Stimulated activated CD4-positive, alpha-beta T cell treated with anti-CD3 and anti-CD28 coated beads, Interleukin-1b, Interleukin-23, amount 100 ng/mL, for 4 hours (primary cell): ENCODE measurements around the gene CPXM2.

ENCODE experiments used
- DNase-seq, 2 donors: peaks; one replicate each; pipeline ENCODE4 v3.0.0-alpha.2; 2020; ENCODE audit warnings: low read depth in 2 of 2

The CPXM2 gene

DNA sequence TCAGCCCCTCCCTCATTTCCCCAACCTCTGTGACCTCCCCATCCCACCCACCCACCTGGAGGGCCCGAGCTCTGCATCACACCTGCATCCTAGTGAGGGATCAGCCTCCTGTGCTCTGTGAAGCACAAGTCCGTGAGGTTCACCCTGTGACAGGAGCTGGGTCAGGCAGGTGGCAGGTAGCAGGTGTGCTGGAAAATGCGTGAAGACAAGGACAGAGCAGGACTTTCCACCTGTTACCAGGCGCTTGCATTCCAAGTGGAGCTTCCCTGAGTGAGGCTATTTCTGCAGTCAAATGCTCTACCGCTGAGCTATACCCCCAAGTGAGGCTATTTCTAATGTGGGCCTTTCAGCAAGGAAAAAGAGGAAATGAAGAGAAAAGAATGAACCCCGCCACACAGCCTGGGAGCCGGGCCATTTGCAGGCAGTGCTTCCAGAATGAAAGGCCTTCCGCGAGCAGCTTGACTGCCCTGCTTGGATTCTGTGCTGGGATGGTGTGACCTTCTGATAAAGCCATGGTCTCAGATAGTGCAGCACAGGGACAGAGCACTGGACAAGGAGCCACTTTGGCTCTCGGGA lies 13.3 kb upstream of the CPXM2 start:
- DNase-seq: no peak

DNA sequence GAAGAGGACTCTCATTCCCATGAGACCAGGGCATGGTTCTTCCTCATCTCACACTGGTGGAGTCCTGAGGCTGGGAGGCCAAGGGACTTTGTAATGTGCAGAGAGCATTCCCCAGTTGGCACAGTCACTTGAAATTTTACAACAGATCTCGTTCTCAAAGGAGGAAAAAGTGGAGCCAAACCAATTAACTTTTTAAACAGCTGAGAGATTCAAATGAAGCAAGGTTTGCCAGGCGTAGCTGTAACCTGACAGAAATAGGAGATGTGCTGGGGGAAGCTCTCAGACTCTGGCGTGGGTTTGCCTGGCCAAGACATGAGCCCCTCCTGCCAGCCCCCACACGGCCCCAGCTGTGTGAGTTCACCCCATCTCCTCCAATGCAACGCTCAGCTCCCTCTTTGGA lies 12.0 kb upstream of the CPXM2 start:
- no peak for DNase-seq

DNA sequence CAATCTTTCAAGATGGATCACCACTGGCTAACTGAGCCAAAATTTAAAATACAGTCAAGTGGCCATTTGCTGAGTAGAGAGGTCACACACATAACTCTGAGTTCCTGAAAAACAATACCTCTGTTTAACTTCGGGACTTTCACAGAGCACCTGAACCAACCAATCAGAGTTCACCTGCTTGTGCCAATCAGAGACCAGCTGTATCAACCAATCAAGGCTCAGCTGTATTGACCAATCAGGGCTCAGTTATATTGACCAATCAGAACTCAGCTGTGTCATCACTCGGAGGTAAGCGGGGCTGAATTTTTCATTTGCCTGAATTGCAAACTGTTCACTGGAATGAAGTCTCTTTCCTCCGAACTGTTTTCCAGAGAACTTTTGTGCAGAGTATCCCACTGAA lies 10.0 kb upstream of the CPXM2 start:
- no peak for DNase-seq

DNA sequence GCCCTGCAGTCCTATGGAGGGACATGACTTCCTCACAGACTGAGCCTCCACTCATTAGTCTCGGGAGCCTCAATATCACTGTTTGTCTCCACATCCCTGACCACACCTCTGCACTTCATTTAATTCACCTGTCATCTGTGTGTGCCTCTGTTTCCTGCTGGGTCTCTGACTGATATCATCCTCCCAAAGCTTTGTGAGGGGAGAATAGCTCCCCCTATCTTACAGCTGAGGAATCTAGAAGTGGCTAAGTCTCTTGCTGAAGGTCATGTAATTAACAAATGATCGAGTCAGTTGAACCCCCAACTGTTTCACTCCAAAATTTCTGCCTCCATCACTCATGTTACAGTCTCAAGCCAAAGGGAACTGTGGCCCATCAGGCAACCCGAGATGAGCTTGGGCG lies 5.5 kb upstream of the CPXM2 start:
- DNase-seq: no peak

DNA sequence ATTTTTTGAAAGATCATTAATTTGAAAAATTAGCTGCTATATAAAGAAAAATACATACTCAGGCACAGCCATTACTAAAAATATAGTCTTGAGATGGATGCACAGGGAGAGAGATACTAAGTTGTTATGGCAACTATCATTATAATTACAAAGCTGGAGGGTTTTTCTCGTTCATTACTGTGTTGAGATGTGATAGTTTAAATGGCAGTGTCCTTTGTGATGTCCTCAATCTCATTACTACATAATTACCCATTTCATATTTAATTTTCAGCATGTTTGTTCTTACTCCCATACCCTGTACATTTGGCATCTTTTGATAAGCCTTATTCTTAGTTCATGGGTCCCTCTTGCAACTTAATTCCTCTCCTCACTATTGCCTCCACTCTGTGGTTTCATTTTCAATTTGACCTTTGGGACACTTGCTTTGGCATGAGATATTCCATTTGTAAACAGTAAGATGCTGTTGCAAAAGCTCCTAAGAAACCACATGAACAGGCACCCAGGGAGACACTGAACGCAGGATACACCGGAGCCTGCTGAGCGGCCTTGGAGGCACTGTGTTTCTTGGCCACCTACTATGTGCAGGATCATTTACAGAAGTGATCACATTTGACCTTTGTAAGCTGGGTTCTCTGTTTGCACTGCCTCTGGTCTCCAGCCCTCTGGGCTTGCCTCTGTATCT lies 4.8 kb upstream of the CPXM2 start:
- DNase-seq: no peak

DNA sequence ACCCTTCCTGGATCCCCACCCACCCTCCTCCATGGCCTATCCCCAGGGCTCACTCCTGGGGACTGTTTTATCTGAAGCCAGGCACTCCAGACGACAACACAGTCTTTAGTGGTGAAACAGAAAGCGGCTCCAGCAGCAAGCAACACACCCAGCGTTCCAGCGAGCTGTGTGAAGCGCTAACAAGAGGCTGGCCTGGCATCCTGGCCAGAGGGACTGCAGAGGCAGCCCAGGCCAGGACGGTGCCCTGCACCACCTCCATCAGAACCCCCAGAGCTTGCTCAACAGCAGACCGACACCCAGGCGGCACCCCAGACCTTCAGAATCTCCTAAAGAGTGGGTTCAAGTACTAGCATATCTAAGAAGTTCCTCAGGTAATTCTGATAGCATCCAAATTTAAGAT lies 2.0 kb upstream of the CPXM2 start:
- no peak for DNase-seq

DNA sequence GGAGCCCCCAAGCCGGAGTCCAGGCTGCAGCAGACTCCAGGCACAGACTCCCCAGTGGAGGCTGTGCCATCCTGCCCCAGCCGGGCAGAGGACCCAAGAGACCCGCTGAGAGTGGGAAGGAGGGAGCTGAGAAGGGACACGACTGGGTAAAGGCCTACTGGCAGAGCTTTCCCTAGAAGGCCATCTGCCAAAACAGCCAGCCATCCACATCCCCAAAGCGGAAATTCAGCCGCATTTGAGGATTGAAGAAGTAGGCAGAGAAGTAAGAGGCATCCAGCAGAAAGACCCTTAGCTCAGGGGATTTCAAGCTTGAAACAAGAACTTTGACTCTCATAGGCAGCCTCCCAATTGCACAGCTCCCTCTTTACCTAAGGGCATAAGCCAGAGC lies 857 bp downstream of the CPXM2 start:
- no peak for DNase-seq

DNA sequence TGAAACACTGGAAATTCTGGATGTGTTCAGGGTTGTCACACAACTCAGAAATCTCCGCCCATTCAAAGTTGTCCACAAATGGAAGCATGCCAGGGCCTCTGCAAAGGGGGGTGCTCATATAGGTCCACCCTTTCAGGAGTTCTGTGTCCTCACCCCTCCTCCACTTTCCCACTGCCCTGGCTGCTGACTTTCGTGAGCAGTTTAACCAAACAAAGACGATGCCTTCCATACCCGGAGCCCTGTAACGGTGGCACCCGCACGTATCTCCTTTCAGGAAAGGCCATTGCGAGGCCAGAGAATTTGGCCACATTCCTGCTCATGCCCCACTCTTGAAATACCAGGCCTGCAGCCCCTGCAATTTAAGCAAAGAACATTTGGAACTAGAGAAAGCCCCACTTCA lies 1.4 kb downstream of the CPXM2 start:
- DNase-seq: no peak

DNA sequence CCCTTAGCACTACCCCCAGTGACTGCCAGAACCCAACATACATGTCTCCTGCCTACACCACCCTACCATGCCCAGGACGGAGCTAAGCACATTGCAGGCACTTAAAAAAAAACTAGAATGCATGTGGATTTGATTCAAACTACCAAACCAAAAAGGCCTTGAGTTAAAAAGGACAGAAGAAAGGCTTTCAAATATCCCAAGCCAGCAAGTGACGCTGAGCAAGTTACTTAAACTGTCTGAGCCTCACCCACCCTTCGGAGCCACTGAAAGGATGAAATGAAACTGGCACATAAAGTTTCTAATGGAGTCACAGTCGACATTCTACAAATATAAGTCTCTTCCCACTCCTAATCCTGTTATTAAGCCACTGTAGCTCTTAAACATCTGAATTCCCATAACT lies 1.8 kb downstream of the CPXM2 start:
- no peak for DNase-seq

DNA sequence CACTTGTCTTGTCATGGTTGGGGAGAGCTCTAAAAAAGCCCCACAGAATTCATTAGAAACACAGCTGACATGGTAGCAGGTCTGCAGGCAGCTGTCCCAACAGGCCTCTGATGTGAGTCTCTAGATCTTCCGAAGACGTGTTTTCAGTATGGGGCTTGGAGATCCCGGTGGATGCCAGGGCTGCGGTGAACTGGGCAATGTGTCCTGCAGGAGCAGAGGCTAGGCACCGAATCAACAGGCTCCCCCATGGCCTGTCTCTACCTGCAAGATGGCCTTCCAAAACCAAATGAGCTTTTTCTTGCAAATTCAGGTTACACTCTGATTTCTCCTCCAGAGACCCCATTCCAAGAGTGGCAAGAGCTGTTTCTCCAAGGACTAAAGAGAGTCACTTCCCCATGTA lies 2.9 kb downstream of the CPXM2 start:
- no peak for DNase-seq

DNA sequence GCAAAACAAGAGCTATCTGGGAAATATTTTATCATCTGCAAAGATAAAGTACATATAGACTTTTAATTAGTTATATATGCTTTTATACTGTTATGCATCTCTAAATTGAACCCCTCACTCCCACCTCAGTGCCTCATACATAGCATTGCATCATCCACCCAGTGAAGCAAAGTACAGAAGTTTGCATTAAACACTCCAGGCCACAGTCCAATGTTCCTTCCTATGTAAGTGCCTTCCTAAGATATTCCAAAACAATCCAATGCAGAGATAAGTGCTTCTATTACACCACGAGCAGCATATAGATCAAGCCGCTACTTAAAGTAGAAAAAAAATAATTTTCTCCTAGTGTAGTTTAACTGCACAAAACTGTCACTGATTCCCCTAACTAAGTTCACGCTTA lies 3.4 kb downstream of the CPXM2 start:
- no peak for DNase-seq

DNA sequence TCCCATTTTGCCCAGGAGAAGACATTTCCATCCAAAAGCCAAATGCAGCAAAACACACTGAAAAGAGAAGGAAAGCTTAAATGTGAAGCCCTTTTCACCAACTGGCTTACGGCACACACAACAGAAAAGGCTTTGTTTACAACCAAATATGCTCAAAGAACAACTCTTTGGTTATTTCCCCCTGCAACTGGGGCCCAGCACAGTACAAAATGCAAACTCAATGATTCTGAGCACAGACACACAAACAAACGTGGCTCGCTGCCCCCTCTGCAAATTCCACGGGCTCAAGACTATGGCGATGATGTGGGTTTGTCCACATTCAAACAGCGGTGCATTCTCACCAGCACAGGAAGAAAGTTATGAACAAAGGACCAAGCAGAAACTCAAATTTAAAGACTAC lies 5.3 kb downstream of the CPXM2 start:
- DNase-seq: no peak

DNA sequence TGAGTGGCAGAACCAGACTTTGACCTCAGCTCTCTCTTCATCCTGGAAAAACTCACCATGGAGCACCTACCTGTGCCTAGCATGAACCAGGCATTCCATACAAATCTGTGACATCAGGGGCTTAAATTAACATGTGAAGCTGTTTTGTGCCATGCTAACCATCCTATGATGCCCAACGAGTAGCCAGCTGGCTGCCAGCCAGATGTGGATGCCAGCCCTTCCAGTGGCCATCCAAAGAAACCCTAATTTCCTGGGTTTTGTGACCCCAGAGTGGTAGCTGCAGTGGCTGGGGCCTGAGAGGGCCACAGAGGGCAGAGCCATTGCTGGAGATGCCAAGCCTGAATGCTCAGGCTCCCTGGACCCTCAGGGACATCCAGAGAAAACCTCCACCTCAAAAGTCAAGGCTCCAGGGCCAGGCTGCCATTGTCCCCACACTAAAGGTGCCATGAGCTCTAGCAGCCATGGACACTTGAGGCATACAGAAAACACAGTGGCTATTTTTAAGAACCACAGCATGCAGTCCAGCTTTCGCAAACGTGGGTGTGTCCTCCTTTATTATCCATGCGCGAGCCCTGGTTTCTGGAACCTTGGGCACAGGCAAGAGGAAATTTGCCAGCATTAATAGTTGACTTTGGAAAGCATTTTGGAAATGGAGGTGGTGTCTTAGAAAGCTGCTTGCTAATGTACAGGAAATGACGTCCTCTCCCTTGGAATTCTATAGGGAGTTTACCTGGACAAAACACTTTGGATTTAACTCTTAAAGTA lies 6.0 kb downstream of the CPXM2 start:
- no peak for DNase-seq

DNA sequence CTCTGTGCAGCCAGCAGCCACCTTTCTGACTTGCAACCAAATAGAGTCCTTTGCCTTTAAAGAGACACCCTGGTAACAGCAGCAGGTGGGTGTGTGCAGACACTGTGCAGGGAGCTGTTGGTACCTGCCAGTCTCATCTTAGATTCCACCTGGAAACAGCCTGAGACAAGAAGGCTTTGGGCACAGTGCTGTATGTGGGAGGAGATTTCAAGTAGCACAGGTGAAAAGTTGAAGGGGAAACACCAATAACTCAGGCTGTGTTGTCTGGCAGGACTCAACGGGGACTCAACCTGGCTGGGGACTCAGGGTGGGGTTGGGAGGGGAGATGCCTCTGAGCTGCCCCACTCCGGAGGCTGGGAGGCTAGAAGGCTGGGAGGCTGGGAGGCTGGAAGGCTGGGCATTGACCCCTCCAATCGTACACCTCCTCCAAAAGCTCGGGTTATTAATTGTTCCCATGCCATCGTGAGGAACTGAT lies 6.7 kb downstream of the CPXM2 start:
- no peak for DNase-seq

DNA sequence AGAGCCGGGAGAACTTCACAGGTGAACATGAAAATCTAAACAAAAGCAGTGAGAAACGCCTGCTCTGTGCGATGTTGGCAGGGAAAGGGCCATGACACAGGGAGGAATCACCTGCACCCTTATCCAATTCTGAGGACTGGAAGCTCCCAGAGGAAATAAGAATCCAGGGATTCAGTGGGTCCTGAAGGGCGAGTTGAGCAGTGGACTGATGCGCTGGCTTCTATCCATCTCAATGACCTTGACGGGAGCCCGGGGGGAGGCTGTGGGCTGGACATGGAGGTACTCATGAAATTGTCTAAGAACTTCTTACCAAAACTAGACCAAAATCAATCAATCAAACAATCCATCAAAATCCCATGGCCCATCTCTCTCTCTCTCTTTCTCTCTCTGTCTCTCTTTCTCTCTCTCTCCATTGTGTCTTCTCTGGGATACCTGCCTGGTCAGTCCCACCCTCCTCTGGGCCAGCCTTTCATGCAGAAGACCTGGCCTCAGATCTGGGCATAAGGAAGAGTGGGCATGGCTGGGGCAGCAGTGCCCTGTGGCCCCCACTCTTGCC lies 7.2 kb downstream of the CPXM2 start:
- DNase-seq: no peak

DNA sequence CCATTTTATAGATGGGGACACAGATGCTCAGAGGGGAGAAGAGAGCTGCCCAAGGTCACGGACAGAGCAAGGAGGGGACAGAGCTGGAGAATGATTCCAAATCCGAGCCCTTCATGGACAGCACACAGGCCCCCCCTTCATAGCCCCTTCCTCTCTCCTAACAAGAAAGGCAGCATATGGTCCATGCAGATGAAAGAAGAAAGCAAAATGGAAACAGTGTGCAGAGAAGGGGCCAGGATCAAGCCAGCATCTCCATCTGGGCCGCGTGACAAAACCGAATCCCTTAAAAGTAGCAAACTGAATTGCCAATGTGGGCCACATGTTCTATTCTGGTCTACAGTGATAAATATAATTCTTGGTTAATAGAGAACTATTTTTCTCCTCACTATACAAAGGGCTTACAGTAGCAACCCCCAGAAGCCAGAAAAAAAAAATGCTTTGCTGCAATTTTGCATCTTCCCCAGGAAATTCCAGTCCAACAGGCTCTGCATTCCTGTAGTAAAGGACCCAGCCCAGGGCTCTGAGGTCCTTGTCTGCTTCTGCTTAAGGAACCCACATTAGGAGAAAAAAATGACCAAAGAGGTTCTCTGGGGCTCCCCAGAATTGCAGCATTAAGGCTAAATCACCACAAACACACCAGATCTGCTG lies 7.8 kb downstream of the CPXM2 start:
- DNase-seq: no peak

DNA sequence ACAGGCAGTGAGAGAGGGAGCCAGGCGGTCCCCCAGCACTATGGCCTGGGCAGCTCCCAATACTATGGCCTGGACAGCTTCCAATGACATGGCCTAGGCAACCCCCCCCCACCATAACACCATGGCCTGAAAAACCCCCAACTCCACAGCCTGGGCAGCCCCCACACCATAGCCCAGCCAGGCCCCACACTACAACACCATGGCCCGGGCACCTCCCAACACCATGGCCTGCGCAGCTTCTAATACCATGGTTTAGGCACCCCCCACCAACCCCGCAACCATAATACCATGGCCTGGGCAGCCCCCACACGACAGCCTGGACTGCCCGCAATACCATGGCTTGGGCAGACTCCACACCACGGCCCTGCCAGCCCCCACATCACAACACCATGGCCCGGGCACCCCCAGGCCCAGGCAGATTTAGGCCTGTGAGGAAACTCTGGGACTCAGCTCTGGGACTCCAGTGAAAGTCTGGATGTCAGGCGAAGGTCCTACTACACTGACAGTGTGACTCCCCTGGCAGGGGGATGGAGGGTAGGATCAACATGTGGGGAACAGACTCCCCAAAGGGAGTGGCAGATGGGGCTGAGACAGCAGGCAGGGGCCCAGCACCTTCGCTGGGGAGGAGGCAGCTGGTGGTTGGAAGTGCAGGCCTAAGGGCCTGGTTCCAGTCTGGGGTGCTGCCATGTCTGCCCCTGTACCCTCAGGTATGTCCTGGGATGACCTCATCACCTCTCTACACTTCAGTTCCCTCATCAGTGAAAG lies 8.7 kb downstream of the CPXM2 start:
- no peak for DNase-seq

DNA sequence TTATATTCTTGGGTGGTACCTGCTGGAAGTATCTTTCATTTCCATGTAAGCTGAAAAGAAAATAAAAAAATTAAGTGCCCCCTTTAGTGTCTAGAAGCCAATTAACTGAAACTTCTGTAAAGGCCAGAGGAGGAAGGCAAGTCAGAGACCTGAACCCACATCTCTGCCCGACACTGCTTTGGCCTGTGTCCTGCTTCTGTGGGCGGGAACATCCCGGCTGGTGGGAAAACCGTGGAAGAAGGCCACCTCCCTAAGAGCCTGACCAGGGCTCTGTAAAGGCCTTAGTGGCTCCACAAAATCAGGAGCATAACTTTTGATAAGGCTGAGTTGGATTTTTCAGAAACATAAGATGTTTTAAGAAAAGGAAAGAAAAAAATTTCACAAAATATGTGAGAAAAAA lies 9.4 kb downstream of the CPXM2 start:
- DNase-seq: no peak

DNA sequence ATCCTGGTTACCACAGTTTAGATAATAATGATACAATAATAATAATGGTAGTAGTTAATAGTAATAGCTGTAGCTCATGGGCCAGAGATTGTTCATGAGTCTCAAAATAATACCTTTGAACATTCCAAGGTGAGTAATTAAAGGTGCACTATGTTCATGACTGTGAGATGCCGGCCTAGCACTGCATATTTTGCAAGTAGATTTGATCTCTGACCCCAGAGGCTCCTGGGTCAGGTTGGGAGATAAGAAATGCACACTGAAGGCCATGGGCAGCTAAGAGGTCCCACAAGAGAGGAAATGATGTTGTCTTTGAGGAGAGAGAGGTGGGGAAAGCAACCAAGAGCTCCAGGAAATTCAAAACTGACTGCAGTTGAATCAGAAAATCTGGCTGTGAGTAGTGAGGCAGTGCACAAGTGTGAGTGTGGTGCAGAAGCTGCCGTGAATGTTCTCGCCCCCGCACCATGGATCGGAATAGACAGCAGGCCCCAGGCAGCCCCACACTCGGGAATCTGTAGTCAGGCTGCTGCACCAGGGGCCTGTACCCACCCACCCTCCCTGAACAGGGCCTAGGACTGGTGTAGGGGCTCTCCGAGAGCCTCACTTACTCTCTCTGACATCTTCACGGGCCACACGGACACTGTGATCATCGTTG lies 11.9 kb downstream of the CPXM2 start:
- no peak for DNase-seq

DNA sequence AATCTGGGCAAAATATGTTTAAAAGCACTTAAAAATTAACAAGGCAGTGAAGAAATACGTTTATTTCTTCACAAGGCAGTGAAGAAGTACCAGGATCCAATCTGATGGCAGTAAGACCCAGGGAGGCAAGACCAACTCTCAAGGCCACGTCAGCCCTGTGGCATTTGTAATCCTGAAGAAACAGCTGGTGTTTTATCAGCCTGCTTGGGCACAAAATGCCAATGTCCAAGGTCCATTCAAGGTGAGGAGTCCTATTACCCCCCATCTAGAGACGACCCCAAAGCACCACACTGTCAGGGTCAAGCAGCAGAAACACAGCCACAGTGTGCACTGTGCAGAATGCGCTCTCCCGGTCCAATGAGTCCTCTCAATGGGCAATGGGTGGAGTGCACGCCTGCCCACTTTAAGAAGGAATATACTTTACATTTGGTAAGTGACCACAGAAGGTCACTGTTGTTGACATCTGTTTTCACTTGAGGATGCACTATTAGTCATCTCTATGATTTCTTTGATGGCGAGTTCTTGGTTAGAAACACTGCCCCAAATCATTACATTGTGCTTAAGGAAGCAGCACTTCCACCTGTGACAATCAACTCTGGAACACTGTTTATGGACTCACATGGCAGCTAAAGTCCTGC lies 12.8 kb downstream of the CPXM2 start:
- no peak for DNase-seq

DNA sequence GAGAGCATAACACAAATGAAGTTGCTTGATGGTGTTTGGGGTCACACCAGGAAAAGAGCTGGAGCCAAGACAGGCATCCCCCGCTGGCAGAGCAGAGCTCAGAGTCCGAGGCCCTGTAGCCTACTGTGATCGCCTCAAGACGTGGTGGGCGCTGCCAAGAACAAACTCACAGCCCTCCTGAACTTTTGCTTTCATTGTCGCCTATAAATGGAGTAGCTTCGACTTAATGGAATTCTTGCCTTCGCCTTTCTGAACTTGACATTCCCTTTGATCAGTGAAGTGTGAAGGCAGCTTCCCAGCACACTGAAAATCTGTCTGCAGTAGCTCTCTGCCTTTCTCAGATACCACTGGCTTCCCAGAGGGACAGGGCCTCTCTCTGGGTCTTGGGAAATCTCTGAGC lies 21.3 kb downstream of the CPXM2 start:
- DNase-seq: no peak
